Fibroblast of lung (primary cell): ENCODE results near the gene FREM1. TPM values are rescaled to one million over a fixed set of nuclear protein-coding genes. Genes with fewer than 3 reads are reported as not detected.

Experiments
- DNase-seq, 2 donors: peaks; one replicate each; pipeline versions ENCODE4 v3.0.0 to v3.0.0-alpha.2; 2010; ENCODE audit warnings: low read depth in 2 of 2
- H2AFZ ChIP-seq: 2 replicates; pipeline ENCODE4 v1.5.1; 2012; ENCODE audit warnings: low read length, control low read depth, inconsistent platforms
- H3K27ac ChIP-seq: 2 replicates; pipeline ENCODE4 v1.5.1; 2011; ENCODE audit warnings: low read length, control low read depth; ENCODE audit not compliant: insufficient read depth
- H3K27me3 ChIP-seq: 2 replicates; pipeline ENCODE4 v1.5.1; 2011; ENCODE audit warnings: mild to moderate bottlenecking, low read length; ENCODE audit not compliant: control insufficient read depth, insufficient read depth
- H3K36me3 ChIP-seq: 2 replicates; pipeline ENCODE4 v1.5.1; 2011; ENCODE audit warnings: low read length; ENCODE audit not compliant: control insufficient read depth, insufficient read depth
- H3K4me1 ChIP-seq: 2 replicates; pipeline ENCODE4 v1.5.1; 2011; ENCODE audit warnings: low read length; ENCODE audit not compliant: control insufficient read depth, insufficient read depth; ENCODE audit errors: extremely low read depth
- H3K4me2 ChIP-seq: 2 replicates; pipeline ENCODE4 v1.5.1; 2011; ENCODE audit warnings: low read length, control low read depth; ENCODE audit not compliant: insufficient read depth; ENCODE audit errors: extremely low read depth
- H3K4me3 ChIP-seq, 4 experiments: fragments of 200-600 bp in 1 of 4; sonication (generic) in 1 of 4; replicated peaks in 1 of 4; 2 replicates each; pipeline ENCODE4 v1.5.1; 2011 to 2016; ENCODE audit warnings: low read length in 4 of 4, low read depth in 3 of 4, mild to moderate bottlenecking in 3 of 4, control low read depth in 2 of 4, inconsistent platforms in 1 of 4, mixed read lengths in 1 of 4; ENCODE audit not compliant: insufficient read depth in 1 of 4; ENCODE audit errors: control extremely low read depth in 1 of 4
- H3K79me2 ChIP-seq: 2 replicates; pipeline ENCODE4 v1.5.1; 2012; ENCODE audit warnings: mild to moderate bottlenecking, low read length, inconsistent platforms; ENCODE audit not compliant: control insufficient read depth, insufficient read depth
- H3K9ac ChIP-seq: 2 replicates; pipeline ENCODE4 v1.5.1; 2011; ENCODE audit warnings: mild to moderate bottlenecking, low read length, control low read depth; ENCODE audit not compliant: insufficient read depth
- H3K9me3 ChIP-seq: 2 replicates; pipeline ENCODE4 v1.5.1; 2012; ENCODE audit warnings: low read depth, low read length; ENCODE audit not compliant: control insufficient read depth, insufficient read depth
- H4K20me1 ChIP-seq: 2 replicates; pipeline ENCODE4 v1.5.1; 2011; ENCODE audit warnings: low read length; ENCODE audit not compliant: control insufficient read depth, insufficient read depth; ENCODE audit errors: extremely low read depth
- EZH2 ChIP-seq: IDR thresholded peaks from 2 replicates; pipeline ENCODE4 v1.5.1; 2012; ENCODE audit warnings: low read length, control low read depth, mild to moderate bottlenecking; ENCODE audit errors: missing control alignments
- polyA plus RNA-seq, 2 donors: library from polyadenylated mRNA; depleted of rRNA in 1 of 2; stranded (reverse) in 1 of 2; unstranded in 1 of 2; fragments of >200 nt; gene quantifications; 2 replicates each; pipeline ENCODE4 v1.2.1, GENCODE V29; 2011 to 2012; ENCODE audit warnings: missing spikeins in 1 of 2
- total RNA-seq: library from RNA; depleted of rRNA; stranded (reverse); fragments of >200 nt; gene quantifications from 2 replicates; pipeline ENCODE4 v1.2.1, GENCODE V29; 2014
- TF ChIP-seq, protein P1 (sequence below), 2 donors: IDR thresholded peaks in 1 of 2; conservative IDR thresholded peaks in 1 of 2; 1 replicate in 1 of 2; 2 replicates in 1 of 2; pipeline ENCODE4 v1.5.1; 2011 to 2012; ENCODE audit warnings: low read length in 2 of 2, control low read depth in 1 of 2, inconsistent platforms in 1 of 2, low read depth in 1 of 2, mild to moderate bottlenecking in 1 of 2

The FREM1 gene
- total and polyA plus RNA-seq, 2 donors (not counting 1 experiment from before 2014, with no cell fraction given), result under 0.01 to 0.01 TPM

GRCh38 chr9:14913366-14913765 lies 3.1 kb upstream of the FREM1 start:
- TF ChIP-seq, protein P1, sequence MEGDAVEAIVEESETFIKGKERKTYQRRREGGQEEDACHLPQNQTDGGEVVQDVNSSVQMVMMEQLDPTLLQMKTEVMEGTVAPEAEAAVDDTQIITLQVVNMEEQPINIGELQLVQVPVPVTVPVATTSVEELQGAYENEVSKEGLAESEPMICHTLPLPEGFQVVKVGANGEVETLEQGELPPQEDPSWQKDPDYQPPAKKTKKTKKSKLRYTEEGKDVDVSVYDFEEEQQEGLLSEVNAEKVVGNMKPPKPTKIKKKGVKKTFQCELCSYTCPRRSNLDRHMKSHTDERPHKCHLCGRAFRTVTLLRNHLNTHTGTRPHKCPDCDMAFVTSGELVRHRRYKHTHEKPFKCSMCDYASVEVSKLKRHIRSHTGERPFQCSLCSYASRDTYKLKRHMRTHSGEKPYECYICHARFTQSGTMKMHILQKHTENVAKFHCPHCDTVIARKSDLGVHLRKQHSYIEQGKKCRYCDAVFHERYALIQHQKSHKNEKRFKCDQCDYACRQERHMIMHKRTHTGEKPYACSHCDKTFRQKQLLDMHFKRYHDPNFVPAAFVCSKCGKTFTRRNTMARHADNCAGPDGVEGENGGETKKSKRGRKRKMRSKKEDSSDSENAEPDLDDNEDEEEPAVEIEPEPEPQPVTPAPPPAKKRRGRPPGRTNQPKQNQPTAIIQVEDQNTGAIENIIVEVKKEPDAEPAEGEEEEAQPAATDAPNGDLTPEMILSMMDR (conservative IDR thresholded peaks at IDR 0.05 in 1 of 2, IDR thresholded peaks at IDR 0.05 in 1 of 2; ENCODE audit: low read depth in 1 of 2, low read length in 2 of 2), result no peak
- no peak for TF ChIP-seq EZH2
- H3K79me2 ChIP-seq, result no peaks in the 10 kb centered on the region
- H3K4me1 ChIP-seq, result no peaks in the 10 kb centered on the region
- H3K4me3 ChIP-seq, result no peak overlapping the region
- no peak overlapping the region for H3K27ac ChIP-seq
- no peaks in the 10 kb centered on the region for H3K27me3 ChIP-seq
- no peak for DNase-seq
- H3K9ac ChIP-seq, result no peak overlapping the region
- no peak overlapping the region for H3K4me2 ChIP-seq
- no peaks in the 10 kb centered on the region for H3K36me3 ChIP-seq
- H4K20me1 ChIP-seq, result no peaks in the 10 kb centered on the region
- no peak overlapping the region for H2AFZ ChIP-seq
- H3K9me3 ChIP-seq, result no peaks in the 10 kb centered on the region

DNA sequence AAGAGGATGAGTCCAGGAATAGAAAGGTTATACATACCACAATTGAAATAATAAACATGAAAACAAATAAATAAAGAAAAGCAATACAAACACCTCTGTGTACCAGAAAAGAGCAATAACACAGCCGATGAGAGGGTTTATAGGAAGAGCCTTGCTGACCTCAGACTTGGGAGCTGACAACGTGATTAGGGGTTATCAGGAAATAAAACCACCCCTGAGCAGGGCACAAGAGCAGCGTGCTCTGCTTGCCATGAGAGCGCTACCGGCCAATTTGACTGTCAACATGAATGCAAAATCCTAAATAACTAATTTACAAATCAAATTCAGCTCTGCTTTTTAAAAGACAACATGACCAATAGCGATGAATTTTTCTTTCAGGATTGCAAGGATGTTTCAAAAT lies 2.6 kb upstream of the FREM1 start:
- H3K9ac ChIP-seq, result no peak overlapping the region
- H2AFZ ChIP-seq, result no peak overlapping the region
- H3K36me3 ChIP-seq, result no peaks in the 10 kb centered on the region
- no peak overlapping the region for H3K4me3 ChIP-seq
- TF ChIP-seq, protein P1 (conservative IDR thresholded peaks at IDR 0.05 in 1 of 2, IDR thresholded peaks at IDR 0.05 in 1 of 2; ENCODE audit: low read depth in 1 of 2, low read length in 2 of 2), result no peak
- TF ChIP-seq EZH2, result no peak
- H3K9me3 ChIP-seq, result no peaks in the 10 kb centered on the region
- H3K4me1 ChIP-seq, result no peaks in the 10 kb centered on the region
- H4K20me1 ChIP-seq, result no peaks in the 10 kb centered on the region
- H3K27ac ChIP-seq, result no peak overlapping the region
- H3K79me2 ChIP-seq, result no peaks in the 10 kb centered on the region
- DNase-seq, result no peak
- no peak overlapping the region for H3K4me2 ChIP-seq
- no peaks in the 10 kb centered on the region for H3K27me3 ChIP-seq

- Histone ChIP-seq H3K9ac (no peak overlapping the region), H3K4me1 (no peaks in the 10 kb centered on the region), H4K20me1 (no peaks in the 10 kb centered on the region), H3K79me2 (no peaks in the 10 kb centered on the region), H3K27me3 (no peaks in the 10 kb centered on the region), H3K27ac (no peak overlapping the region), H3K4me2 (no peak overlapping the region), H3K4me3 (no peak overlapping the region), H3K9me3 (no peaks in the 10 kb centered on the region), H3K36me3 (no peaks in the 10 kb centered on the region), H2AFZ (no peak overlapping the region)
- DNase-seq, result no peak
- TF ChIP-seq EZH2, result no peak
- TF ChIP-seq, protein P1 (conservative IDR thresholded peaks at IDR 0.05 in 1 of 2, IDR thresholded peaks at IDR 0.05 in 1 of 2; ENCODE audit: low read depth in 1 of 2, low read length in 2 of 2), result no peak
These were observed 818 bp upstream of the FREM1 start for GRCh38 chr9:14911046-14911445.
